GM23248 (cell line): ENCODE results near the gene CAMKK1.
"Not testable (repeated sequence)": the region's sequence is repeated elsewhere in the genome, so short reads cannot be mapped to it uniquely, and the experiment has no call there.

Source experiments
- EZH2 ChIP-seq: fragments of 200-600 bp; sonication (generic); IDR thresholded peaks from 2 replicates; pipeline ENCODE4 v1.6.1; 2018; ENCODE audit warnings: antibody characterized with exemption, mild to moderate bottlenecking; ENCODE audit not compliant: insufficient read depth, poor library complexity, severe bottlenecking
- EZH2phosphoT487 ChIP-seq: fragments of 200-600 bp; sonication (generic); IDR thresholded peaks from 2 replicates; pipeline ENCODE4 v1.6.1; 2018; ENCODE audit warnings: antibody characterized with exemption, moderate library complexity, mild to moderate bottlenecking, low read depth; ENCODE audit not compliant: insufficient read depth

GRCh38 chr17:3844556-3844955 lies 48.3 kb downstream of the CAMKK1 start:
- TF ChIP-seq EZH2, EZH2phosphoT487: not testable (repeated sequence)
